SK-N-SH treated with all-trans-retinoic acid at 6 μM for 48 hours (cell line): ENCODE measurements around the gene TTC39B.

Source experiments
- PATZ1 ChIP-seq: fragments of 250-450 bp; sonication (Bioruptor Pico); IDR thresholded peaks from 2 replicates; pipeline ENCODE4 v1.8.0; 2020; ENCODE audit warnings: mild to moderate bottlenecking, moderate library complexity, borderline replicate concordance
- PPARA ChIP-seq: fragments of 250-450 bp; sonication (Bioruptor Pico); IDR thresholded peaks from 2 replicates; pipeline ENCODE4 v1.5.0; 2020; ENCODE audit warnings: mild to moderate bottlenecking, borderline replicate concordance

DNA sequence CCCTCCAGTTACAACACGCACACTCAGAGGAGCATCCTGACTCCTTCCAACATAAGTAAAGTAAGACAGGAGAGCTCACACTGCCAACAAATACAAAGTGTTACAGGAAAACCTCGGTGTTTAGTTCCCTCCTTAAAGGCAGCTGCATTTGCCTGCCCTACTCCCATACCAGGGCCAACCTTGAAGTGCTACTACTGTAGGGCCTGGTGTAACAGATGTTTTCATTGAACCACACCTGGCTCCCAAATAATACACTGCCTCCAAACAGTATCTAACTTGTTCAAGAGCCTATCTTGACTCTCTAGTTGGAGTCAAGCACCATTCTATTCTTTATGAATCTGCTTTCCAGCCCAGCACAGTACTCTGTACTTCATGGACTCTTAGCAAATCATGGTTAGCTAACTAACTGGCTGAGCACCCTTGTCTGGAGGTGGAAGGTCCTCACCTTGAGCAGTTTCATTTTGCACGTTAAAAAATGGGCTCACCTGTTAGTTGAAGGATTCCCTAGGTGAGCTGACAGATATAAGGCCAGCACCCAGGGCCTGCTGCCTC, 34.6 kb downstream of the TTC39B start:
- TF ChIP-seq PPARA (CRISPR knock-in tag) = no peak
- TF ChIP-seq PATZ1 (CRISPR knock-in tag) = no peak
